ENCODE results near the gene PAX2. TPM values are rescaled to one million over a fixed set of nuclear protein-coding genes. Genes with fewer than 3 reads are reported as not detected.
A peak's percentile ranks its signal among the peaks of the same experiment; 100 is the strongest.

Gene PAX2
- total and polyA plus RNA-seq, 2 of the 13 experiments (the other 11 are each of a cell fraction or from before 2014, with no cell fraction given): not detected

DNA sequence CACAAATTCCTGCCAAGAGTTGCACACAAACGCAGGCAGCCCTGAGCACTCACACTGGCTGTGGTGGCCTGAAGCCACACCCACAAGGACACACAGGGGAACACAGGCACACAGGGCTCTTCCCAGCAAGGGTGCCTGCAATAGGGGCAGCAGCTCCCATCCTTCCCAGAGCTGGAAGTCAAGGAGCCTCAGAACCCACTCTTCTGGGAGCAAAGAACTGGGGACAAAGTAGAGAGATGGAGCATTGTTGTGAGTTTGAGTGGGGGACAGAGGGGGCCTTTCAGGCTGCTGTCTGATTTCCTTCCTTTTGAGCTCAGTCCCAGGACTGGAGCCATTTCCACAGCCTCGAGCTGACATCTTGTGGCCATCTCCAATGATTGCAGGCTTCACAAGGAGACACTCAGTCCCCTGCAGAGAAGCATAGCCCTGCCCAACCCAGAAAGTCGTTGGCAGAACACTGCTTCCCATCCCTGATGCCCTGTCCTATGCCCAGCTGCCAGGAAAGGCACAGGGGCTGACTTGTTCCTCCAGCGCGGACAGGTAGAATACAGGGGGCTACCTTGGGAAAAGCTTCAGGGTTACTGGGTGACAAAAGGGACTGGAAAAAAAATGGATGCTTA is 133.0 kb downstream of the PAX2 start (continued):
- TF ChIP-seq EP300 (IDR thresholded peaks at IDR 0.05; ENCODE audit: low read depth in 2 of 2, low read length in 2 of 2): no peak
- peak; percentile 22; the same call in 1 of the 2 replicates for TF ChIP-seq EP300 (CRISPR knock-in tag; IDR thresholded peaks at IDR 0.05; ENCODE audit: borderline replicate concordance)
- TF ChIP-seq HNRNPK (IDR thresholded peaks at IDR 0.05; ENCODE audit: low read depth, low read length, poor library complexity, severe bottlenecking): no peak
- no peak for TF ChIP-seq ZNF570 (CRISPR knock-in tag; IDR thresholded peaks at IDR 0.05; ENCODE audit: borderline replicate concordance)
- no peak for TF ChIP-seq ZNF496 (CRISPR knock-in tag; IDR thresholded peaks at IDR 0.05; ENCODE audit: insufficient replicate concordance)
- TF ChIP-seq, protein P1, sequence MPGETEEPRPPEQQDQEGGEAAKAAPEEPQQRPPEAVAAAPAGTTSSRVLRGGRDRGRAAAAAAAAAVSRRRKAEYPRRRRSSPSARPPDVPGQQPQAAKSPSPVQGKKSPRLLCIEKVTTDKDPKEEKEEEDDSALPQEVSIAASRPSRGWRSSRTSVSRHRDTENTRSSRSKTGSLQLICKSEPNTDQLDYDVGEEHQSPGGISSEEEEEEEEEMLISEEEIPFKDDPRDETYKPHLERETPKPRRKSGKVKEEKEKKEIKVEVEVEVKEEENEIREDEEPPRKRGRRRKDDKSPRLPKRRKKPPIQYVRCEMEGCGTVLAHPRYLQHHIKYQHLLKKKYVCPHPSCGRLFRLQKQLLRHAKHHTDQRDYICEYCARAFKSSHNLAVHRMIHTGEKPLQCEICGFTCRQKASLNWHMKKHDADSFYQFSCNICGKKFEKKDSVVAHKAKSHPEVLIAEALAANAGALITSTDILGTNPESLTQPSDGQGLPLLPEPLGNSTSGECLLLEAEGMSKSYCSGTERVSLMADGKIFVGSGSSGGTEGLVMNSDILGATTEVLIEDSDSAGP (CRISPR knock-in tag; IDR thresholded peaks at IDR 0.05; ENCODE audit: borderline replicate concordance): 0 out of 2 replicates have a peak, but pooled peaks have one; percentile 6
- no peak for TF ChIP-seq ZNF615 (CRISPR knock-in tag; IDR thresholded peaks at IDR 0.05; ENCODE audit: borderline replicate concordance)
- TF ChIP-seq RAD21 (CRISPR knock-in tag; IDR thresholded peaks at IDR 0.05): peak; percentile 92
- TF ChIP-seq ZNF652 (CRISPR knock-in tag; IDR thresholded peaks at IDR 0.05; ENCODE audit: borderline replicate concordance, low read depth): no peak
- no peak for TF ChIP-seq ZNF136 (CRISPR knock-in tag; IDR thresholded peaks at IDR 0.05; ENCODE audit: low read depth)
- TF ChIP-seq ZNF770 (CRISPR knock-in tag; IDR thresholded peaks at IDR 0.05): no peak
- no peak for TF ChIP-seq SIN3B (IDR thresholded peaks at IDR 0.05; ENCODE audit: low read length)
- TF ChIP-seq NR2C2 (CRISPR knock-in tag; IDR thresholded peaks at IDR 0.05; ENCODE audit: borderline replicate concordance): no peak
- no peak for TF ChIP-seq FIP1L1 (IDR thresholded peaks at IDR 0.05; ENCODE audit: borderline replicate concordance, insufficient read depth, low read depth, low read length)
- no peak for TF ChIP-seq ZNF260 (CRISPR knock-in tag; IDR thresholded peaks at IDR 0.05; ENCODE audit: borderline replicate concordance, low read depth)
- TF ChIP-seq TARDBP (CRISPR knock-in tag; IDR thresholded peaks at IDR 0.05): no peak
- TF ChIP-seq, protein P2, sequence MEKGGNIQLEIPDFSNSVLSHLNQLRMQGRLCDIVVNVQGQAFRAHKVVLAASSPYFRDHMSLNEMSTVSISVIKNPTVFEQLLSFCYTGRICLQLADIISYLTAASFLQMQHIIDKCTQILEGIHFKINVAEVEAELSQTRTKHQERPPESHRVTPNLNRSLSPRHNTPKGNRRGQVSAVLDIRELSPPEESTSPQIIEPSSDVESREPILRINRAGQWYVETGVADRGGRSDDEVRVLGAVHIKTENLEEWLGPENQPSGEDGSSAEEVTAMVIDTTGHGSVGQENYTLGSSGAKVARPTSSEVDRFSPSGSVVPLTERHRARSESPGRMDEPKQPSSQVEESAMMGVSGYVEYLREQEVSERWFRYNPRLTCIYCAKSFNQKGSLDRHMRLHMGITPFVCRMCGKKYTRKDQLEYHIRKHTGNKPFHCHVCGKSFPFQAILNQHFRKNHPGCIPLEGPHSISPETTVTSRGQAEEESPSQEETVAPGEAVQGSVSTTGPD (CRISPR knock-in tag; IDR thresholded peaks at IDR 0.05): no peak
- peak; percentile 29 for TF ChIP-seq JARID2 (CRISPR knock-in tag; IDR thresholded peaks at IDR 0.05; ENCODE audit: insufficient replicate concordance)
- TF ChIP-seq ZNF790 (CRISPR knock-in tag; IDR thresholded peaks at IDR 0.05; ENCODE audit: borderline replicate concordance): no peak
- peak; percentile 67 for TF ChIP-seq ZNF501 (CRISPR knock-in tag; IDR thresholded peaks at IDR 0.05)
- no peak for TF ChIP-seq ZNF468 (CRISPR knock-in tag; IDR thresholded peaks at IDR 0.05)
- TF ChIP-seq ATRX (CRISPR knock-in tag; IDR thresholded peaks at IDR 0.05; ENCODE audit: borderline replicate concordance): no peak
- no peak for TF ChIP-seq ZNF432 (CRISPR knock-in tag; IDR thresholded peaks at IDR 0.05; ENCODE audit: borderline replicate concordance)
- TF ChIP-seq, protein P3, sequence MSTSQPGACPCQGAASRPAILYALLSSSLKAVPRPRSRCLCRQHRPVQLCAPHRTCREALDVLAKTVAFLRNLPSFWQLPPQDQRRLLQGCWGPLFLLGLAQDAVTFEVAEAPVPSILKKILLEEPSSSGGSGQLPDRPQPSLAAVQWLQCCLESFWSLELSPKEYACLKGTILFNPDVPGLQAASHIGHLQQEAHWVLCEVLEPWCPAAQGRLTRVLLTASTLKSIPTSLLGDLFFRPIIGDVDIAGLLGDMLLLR (CRISPR knock-in tag; IDR thresholded peaks at IDR 0.05): no peak

Measured in HepG2 (cell line).